ENCODE data around the gene SLC2A1.

The SLC2A1 gene

DNA sequence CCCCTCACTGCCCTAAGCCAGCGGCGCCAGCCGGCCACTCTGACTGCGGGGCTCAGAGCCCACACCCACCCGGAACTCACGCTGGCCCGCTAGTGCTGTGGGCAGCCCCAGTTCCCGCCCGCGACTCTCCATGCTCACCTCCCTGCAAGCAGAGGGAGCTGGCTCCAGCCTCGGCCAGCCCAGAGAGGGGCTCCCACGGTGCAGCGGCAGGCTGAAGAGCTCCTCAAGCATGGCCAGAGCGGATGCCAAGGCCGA, 41.5 kb downstream of the SLC2A1 start:
- TF ChIP-seq EZH2phosphoT487 (IDR thresholded peaks at IDR 0.05; ENCODE audit: borderline replicate concordance, low read length): no peak
- TF ChIP-seq, protein P1, sequence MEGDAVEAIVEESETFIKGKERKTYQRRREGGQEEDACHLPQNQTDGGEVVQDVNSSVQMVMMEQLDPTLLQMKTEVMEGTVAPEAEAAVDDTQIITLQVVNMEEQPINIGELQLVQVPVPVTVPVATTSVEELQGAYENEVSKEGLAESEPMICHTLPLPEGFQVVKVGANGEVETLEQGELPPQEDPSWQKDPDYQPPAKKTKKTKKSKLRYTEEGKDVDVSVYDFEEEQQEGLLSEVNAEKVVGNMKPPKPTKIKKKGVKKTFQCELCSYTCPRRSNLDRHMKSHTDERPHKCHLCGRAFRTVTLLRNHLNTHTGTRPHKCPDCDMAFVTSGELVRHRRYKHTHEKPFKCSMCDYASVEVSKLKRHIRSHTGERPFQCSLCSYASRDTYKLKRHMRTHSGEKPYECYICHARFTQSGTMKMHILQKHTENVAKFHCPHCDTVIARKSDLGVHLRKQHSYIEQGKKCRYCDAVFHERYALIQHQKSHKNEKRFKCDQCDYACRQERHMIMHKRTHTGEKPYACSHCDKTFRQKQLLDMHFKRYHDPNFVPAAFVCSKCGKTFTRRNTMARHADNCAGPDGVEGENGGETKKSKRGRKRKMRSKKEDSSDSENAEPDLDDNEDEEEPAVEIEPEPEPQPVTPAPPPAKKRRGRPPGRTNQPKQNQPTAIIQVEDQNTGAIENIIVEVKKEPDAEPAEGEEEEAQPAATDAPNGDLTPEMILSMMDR (IDR thresholded peaks at IDR 0.05; ENCODE audit: low read depth, low read length, poor library complexity, severe bottlenecking): no peak
- no peaks in the 10 kb centered on the region for H4K20me1 ChIP-seq (ENCODE audit: control insufficient read depth, insufficient read depth, low read depth, low read length)
- H3K79me2 ChIP-seq (ENCODE audit: control insufficient read depth, low read length): no peaks in the 10 kb centered on the region
- no peaks in the 10 kb centered on the region for H3K27me3 ChIP-seq (ENCODE audit: control insufficient read depth, low read length)
- no peaks in the 10 kb centered on the region for H3K36me3 ChIP-seq (ENCODE audit: control insufficient read depth, low read length)
- peaks cover 24% of the 10 kb centered on the region for H3K9me3 ChIP-seq (ENCODE audit: control insufficient read depth, insufficient read depth, low read length)
- H3K27ac ChIP-seq (ENCODE audit: low read depth, low read length): no peak overlapping the region
- H3K9me2 ChIP-seq (replicated peaks; ENCODE audit: control insufficient read depth, low read length): no peaks in the 10 kb centered on the region
- H3K4me1 ChIP-seq (ENCODE audit: control insufficient read depth, low read length): no peaks in the 10 kb centered on the region
- H3K4me3 ChIP-seq (ENCODE audit: low read length): no peak overlapping the region
- H3K4me2 ChIP-seq (ENCODE audit: low read length): no peak overlapping the region
- H3F3A ChIP-seq (ENCODE audit: control insufficient read depth, insufficient read depth): no peaks in the 10 kb centered on the region; the same call in 1 of the 2 replicates

DNA sequence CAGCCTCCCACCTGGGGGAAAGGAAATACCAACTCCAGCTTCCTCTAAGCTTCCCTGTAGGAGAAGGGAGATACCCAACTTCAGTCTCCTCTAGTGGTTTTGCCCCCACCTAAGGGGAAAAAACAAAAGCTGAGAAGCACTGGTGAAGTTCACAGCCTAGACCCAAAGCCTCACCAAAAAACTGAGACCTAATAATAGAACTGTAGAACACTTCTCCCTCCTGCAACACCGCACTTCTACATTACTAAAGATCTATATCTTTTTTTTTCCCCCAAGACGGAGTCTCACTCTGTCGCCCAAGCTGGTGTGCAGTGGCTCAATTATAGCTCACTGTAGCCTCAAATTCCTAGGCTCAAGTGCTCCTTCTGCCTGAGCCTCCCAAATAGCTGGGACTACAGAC, 43.2 kb downstream of the SLC2A1 start:
- Histone ChIP-seq H3K9me3 (ENCODE audit: control insufficient read depth, insufficient read depth, low read length) (peaks cover 24% of the 10 kb centered on the region), H3F3A (ENCODE audit: control insufficient read depth, insufficient read depth) (no peaks in the 10 kb centered on the region; the same call in 1 of the 2 replicates), H3K4me2 (ENCODE audit: low read length) (no peak overlapping the region), H3K27ac (ENCODE audit: low read depth, low read length) (no peak overlapping the region), H3K4me3 (ENCODE audit: low read length) (no peak overlapping the region), H3K4me1 (ENCODE audit: control insufficient read depth, low read length) (no peaks in the 10 kb centered on the region), H3K79me2 (ENCODE audit: control insufficient read depth, low read length) (no peaks in the 10 kb centered on the region), H4K20me1 (ENCODE audit: control insufficient read depth, insufficient read depth, low read depth, low read length) (no peaks in the 10 kb centered on the region), H3K27me3 (ENCODE audit: control insufficient read depth, low read length) (no peaks in the 10 kb centered on the region), H3K36me3 (ENCODE audit: control insufficient read depth, low read length) (no peaks in the 10 kb centered on the region), H3K9me2 (replicated peaks; ENCODE audit: control insufficient read depth, low read length) (no peaks in the 10 kb centered on the region)
- TF ChIP-seq, protein P1 (IDR thresholded peaks at IDR 0.05; ENCODE audit: low read depth, low read length, poor library complexity, severe bottlenecking): no peak
- TF ChIP-seq EZH2phosphoT487 (IDR thresholded peaks at IDR 0.05; ENCODE audit: borderline replicate concordance, low read length): no peak

DNA sequence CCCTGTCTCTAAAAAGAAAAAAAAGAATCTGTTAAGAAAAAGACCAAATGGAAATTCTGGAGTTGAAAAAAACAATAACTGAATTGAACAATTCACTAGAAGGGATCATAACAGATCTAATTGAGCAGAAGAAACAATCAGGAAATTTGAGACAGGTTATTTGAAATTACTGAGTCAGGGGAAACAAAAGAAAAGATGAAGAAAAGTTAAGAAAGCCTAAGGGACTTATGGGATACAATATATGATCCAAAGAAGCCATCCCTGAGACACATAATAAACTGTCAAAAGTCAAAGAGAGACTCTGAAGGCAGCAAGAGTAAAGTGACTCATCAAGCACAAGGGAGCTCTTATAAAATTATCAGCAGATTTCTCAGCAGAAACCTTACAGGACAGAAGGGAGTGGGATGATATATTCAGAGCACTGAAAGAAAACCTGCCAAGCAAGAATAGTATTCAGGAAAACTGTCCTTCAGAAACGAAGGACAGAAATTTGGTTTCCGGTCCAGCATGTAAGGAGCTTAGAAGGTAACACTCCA, 44.5 kb downstream of the SLC2A1 start:
- no peaks in the 10 kb centered on the region for H3K9me2 ChIP-seq (replicated peaks; ENCODE audit: control insufficient read depth, low read length)
- H3K9me3 ChIP-seq (ENCODE audit: control insufficient read depth, insufficient read depth, low read length): peaks cover 24% of the 10 kb centered on the region
- no peaks in the 10 kb centered on the region for H3K4me1 ChIP-seq (ENCODE audit: control insufficient read depth, low read length)
- H3K4me3 ChIP-seq (ENCODE audit: low read length): no peak overlapping the region
- no peaks in the 10 kb centered on the region for H3K36me3 ChIP-seq (ENCODE audit: control insufficient read depth, low read length)
- no peaks in the 10 kb centered on the region for H3K79me2 ChIP-seq (ENCODE audit: control insufficient read depth, low read length)
- no peaks in the 10 kb centered on the region for H4K20me1 ChIP-seq (ENCODE audit: control insufficient read depth, insufficient read depth, low read depth, low read length)
- no peaks in the 10 kb centered on the region for H3K27me3 ChIP-seq (ENCODE audit: control insufficient read depth, low read length)
- no peaks in the 10 kb centered on the region for H3F3A ChIP-seq (ENCODE audit: control insufficient read depth, insufficient read depth)
- no peak overlapping the region for H3K27ac ChIP-seq (ENCODE audit: low read depth, low read length)
- TF ChIP-seq EZH2phosphoT487 (IDR thresholded peaks at IDR 0.05; ENCODE audit: borderline replicate concordance, low read length): no peak
- TF ChIP-seq, protein P1 (IDR thresholded peaks at IDR 0.05; ENCODE audit: low read depth, low read length, poor library complexity, severe bottlenecking): no peak
- no peak overlapping the region for H3K4me2 ChIP-seq (ENCODE audit: low read length)

Data from DOHH2 (cell line).